Panc1 (cell line): ENCODE measurements around the gene EPHB2.

Experiments used
- CTCF ChIP-seq: fragments of 450-650 bp; IDR thresholded peaks from 2 replicates; pipeline ENCODE4 v1.5.1; 2017; ENCODE audit warnings: mild to moderate bottlenecking
- POLR2AphosphoS5 ChIP-seq: IDR thresholded peaks from 2 replicates; pipeline ENCODE4 v1.6.1; 2012; ENCODE audit warnings: mild to moderate bottlenecking, low read depth, low read length, moderate library complexity
- SIN3A ChIP-seq: IDR thresholded peaks from 2 replicates; pipeline ENCODE4 v1.6.1; 2012; ENCODE audit warnings: low read depth, mild to moderate bottlenecking, low read length, moderate library complexity, borderline replicate concordance; ENCODE audit not compliant: insufficient read depth
- TCF7L2 ChIP-seq: IDR thresholded peaks from 2 replicates; pipeline ENCODE4 v1.6.1; 2011; ENCODE audit warnings: mild to moderate bottlenecking, low read depth, low read length, inconsistent platforms
- TF ChIP-seq, protein P1 (sequence below), 2 experiments: IDR thresholded peaks; 2 replicates each; pipeline ENCODE4 v1.6.1; 2011 to 2012; ENCODE audit warnings: low read depth in 2 of 2, control low read depth in 1 of 2, low read length in 1 of 2, mild to moderate bottlenecking in 1 of 2, moderate library complexity in 1 of 2; ENCODE audit not compliant: insufficient read depth in 1 of 2

- TF ChIP-seq CTCF (no peak), TCF7L2 (no peak), SIN3A (no peak), POLR2AphosphoS5 (no peak)
- TF ChIP-seq, protein P1, sequence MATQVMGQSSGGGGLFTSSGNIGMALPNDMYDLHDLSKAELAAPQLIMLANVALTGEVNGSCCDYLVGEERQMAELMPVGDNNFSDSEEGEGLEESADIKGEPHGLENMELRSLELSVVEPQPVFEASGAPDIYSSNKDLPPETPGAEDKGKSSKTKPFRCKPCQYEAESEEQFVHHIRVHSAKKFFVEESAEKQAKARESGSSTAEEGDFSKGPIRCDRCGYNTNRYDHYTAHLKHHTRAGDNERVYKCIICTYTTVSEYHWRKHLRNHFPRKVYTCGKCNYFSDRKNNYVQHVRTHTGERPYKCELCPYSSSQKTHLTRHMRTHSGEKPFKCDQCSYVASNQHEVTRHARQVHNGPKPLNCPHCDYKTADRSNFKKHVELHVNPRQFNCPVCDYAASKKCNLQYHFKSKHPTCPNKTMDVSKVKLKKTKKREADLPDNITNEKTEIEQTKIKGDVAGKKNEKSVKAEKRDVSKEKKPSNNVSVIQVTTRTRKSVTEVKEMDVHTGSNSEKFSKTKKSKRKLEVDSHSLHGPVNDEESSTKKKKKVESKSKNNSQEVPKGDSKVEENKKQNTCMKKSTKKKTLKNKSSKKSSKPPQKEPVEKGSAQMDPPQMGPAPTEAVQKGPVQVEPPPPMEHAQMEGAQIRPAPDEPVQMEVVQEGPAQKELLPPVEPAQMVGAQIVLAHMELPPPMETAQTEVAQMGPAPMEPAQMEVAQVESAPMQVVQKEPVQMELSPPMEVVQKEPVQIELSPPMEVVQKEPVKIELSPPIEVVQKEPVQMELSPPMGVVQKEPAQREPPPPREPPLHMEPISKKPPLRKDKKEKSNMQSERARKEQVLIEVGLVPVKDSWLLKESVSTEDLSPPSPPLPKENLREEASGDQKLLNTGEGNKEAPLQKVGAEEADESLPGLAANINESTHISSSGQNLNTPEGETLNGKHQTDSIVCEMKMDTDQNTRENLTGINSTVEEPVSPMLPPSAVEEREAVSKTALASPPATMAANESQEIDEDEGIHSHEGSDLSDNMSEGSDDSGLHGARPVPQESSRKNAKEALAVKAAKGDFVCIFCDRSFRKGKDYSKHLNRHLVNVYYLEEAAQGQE (IDR thresholded peaks at IDR 0.05; ENCODE audit: insufficient read depth in 1 of 2, low read depth in 2 of 2, low read length in 1 of 2), result no peak
Observed at GRCh38 chr1:22825486-22826189, 115.0 kb downstream of the EPHB2 start.
